ENCODE data around the gene STK24. TPM values are rescaled to one million over a fixed set of nuclear protein-coding genes. Genes with fewer than 3 reads are reported as not detected.

STK24 gene
- total RNA-seq, 1 donor from 2014 or later, result 43.2 TPM

DNA sequence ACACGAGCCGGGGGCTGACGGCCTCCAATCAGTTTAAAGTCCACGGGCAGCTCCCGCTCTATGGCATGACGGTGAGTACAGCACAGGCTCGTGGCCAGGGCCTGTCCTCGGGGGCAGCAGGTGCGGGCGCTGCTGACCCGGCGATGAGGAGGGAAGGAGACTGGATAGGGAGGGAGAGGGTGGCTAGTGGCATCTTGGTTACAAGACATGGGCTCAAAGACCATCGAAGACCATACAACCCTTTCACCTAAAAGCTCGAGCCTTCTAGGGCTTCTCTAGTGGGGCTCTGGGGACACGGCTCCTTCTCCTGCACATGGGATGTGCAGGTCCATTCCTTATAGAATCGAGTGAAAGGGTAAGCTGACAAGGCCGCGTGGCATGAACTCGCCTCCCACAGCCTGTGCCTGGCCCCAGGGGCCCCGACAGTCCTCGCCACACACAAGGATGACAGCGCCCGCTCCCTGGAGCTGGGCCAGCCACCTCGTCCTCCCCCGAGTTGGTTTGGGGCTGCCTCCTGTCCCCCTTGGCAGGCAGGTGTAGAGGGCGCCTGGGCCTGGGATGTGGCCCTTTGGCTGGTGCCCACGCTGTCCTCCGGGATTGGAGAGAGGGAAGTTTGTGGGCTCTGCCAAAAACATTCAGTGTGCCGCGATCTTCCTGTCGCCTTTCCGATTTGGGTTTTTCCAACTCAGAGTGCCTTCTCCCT lies 137.6 kb downstream of the STK24 start:
- DNase-seq (ENCODE audit: low read depth), result no peak

GRCh38 chr13:98438246-98439125 lies 138.4 kb downstream of the STK24 start:
- no peak for DNase-seq (ENCODE audit: low read depth)

GRCh38 chr13:98436233-98436910 lies 140.5 kb downstream of the STK24 start:
- no peak for DNase-seq (ENCODE audit: low read depth)

- DNase-seq (ENCODE audit: low read depth), result no peak
Observed at GRCh38 chr13:98435376-98435775, 141.5 kb downstream of the STK24 start.

DNA sequence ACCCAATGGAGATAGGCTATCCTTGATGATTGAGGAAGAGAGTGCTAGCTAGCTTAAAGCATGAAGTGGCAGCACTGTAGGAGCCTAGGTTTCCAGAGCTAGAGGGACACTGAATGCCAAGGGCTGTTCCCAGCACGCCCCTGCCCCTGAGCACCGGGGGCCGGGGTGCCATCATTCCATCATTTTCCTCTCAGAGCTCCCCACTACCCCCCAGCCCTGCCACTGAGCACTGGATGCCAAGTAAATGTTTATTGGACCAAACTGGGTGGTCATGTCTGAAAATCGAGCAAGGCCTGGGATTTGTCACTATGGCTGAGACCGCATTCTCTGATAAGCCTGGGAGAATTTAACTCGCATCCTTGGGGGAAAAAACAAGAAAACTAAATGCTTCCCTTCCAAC lies 142.8 kb downstream of the STK24 start:
- DNase-seq (ENCODE audit: low read depth), result no peak

DNA sequence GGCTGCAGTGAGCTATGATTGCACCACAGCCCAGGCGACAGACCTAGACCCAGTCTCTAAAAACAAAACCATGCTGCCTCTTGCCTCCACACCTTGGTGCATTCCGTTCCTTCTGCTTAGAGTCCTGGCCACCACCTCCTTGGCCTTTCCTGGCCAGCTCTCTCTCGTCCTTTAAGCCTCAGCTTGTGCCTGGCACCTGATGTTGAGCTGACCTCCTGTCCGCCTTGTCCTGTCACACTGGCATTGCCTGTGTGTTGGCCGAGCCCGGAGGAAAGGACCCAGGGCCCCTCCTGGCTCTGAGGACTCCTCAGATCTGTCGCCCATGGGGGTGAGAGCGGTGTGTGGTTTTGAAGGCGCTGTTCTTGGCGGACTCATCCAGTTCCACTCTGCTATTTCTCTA lies 143.3 kb downstream of the STK24 start:
- DNase-seq (ENCODE audit: low read depth), result no peak

GRCh38 chr13:98432638-98433037 lies 144.3 kb downstream of the STK24 start:
- DNase-seq (ENCODE audit: low read depth), result no peak

DNA sequence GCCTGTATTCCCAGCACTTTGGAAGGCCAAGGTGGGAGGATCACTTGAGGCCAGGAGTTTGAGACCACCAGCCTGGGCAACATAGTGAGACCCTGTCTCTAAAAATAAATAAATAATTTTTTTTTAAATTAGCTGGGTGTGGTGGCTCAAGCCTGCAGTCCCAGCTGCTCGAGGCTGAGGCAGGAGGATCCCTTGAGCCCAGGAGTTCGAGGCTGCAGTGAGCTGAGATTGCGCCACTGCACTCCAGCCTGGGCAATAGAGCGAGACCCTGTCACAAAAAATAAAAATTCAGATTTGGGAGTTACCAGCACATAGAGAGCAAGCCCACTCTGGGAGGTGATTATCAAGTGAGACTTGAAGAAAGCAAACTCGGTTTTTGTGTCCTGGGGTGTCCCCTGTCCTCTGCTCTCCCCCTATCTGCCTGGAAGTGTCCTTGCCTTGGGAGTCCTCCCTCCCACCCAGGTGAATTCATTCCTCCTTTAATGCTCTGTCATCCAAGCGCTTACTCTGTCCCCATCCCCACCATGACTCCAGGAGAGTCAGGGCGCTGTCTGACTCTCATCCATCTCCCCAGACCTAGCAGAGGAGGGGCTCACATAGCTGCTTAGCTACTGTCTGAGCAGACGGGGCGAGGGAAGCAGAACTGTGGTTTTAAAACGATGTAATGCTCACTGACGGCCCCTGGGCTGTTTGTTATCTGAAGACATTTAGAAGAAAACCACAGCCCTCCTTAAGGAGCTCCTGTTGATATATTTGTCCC lies 146.8 kb downstream of the STK24 start:
- no peak for DNase-seq (ENCODE audit: low read depth)

GRCh38 chr13:98429531-98429930 lies 147.4 kb downstream of the STK24 start:
- DNase-seq (ENCODE audit: low read depth), result no peak

GRCh38 chr13:98429081-98429480 lies 147.8 kb downstream of the STK24 start:
- DNase-seq (ENCODE audit: low read depth), result no peak

DNA sequence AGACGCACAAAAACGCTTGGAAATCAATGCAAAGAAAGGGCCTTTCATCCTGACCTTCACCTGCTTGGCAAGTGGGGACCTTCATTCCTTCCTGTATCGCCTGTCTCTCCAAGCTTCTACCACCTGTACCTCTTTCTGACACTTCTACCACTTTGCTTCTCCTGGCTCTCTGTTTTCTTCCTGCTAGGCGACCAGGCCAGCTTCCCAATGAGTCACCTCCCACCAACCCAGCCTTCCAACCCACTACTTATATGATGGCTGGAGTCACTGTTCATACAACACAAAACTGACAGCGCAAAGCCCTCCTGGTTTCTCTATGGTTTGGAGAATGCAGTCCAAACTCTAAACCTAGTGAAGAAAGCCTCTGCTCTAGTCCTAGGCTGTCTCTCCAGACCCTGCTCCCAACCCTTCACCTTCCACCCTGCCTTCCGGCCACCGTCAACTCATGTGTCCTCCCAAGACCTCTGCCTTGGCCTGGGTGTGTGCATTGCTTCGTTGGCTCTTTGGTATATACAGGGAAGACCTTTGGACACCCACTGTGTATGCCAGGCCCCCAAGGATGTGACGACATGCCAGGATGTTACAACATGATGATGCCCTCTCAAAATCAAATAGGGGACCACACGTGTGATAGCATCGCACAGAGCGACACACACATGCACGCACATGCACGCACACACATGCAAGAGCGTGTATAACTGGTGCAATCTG lies 148.5 kb downstream of the STK24 start:
- DNase-seq (ENCODE audit: low read depth), result no peak

DNA sequence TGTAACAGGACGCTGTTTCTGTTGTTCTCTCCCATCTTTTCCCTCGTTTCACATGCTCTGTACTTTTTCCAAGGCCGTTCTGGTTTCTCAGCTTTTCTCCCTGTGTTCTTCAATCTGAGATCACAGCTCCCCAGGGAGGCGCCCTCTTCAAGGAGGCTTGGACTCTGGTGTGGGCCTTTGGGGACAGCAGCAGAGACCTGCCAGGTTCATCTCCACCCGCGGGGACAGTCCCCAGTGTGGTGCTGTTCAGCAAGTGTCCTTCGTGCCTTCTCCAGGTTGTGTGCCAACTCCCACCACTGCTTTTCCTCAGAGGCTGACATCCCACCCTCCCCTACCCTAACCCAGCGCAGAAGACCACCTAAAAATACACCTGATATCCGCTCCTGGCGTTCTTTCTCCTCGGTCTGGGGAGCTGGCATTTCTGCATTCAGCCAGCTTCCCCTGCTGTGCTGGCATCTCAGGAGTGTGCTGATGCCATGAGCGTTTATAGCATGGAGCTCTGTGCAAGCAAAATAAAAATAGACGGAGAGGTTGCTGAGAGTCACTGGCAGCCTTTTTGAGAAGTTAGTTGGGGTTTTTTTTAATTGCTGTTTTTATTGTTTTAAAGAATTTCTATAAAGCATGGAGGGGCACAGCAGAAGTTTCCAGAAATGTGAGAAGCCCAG lies 149.4 kb downstream of the STK24 start:
- no peak for DNase-seq (ENCODE audit: low read depth)

- DNase-seq (ENCODE audit: low read depth), result no peak
Observed at GRCh38 chr13:98423417-98423816, 153.5 kb downstream of the STK24 start.

- DNase-seq (ENCODE audit: low read depth), result no peak
Observed at GRCh38 chr13:98422046-98422445, 154.9 kb downstream of the STK24 start.

DNA sequence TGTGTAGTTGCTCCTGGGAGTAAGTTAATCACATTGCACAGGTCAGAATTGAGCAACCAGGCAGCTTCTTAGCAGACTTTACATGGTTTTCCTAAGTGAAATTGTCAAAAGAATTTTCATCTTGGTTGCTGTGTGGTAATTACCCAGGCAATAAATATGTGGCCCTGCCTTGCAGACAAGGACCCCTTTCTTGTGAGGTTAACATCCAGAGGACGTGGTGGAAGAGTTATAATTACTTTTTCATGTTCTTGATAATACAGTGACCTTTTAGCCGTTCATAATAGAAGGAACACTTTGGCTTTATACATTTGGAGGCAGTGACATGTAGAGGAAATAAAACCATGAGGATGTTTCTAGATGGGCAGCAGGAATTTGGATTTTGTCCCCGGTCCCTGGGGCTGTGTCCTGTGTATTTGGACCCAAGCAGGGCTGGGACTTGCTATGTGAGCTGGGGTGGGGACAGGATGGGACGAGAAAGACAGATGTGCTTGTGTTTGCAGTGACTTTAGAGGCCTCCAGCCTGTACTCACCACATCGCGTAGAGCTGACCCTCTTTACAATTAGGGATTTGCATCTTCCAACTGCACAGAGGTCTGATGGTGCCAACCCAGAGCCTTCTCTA lies 156.2 kb downstream of the STK24 start:
- no peak for DNase-seq (ENCODE audit: low read depth)

GRCh38 chr13:98419786-98420553 lies 156.9 kb downstream of the STK24 start:
- no peak for DNase-seq (ENCODE audit: low read depth)

GRCh38 chr13:98416408-98416807 lies 160.5 kb downstream of the STK24 start:
- peak; percentile 6 for DNase-seq (ENCODE audit: low read depth)

DNA sequence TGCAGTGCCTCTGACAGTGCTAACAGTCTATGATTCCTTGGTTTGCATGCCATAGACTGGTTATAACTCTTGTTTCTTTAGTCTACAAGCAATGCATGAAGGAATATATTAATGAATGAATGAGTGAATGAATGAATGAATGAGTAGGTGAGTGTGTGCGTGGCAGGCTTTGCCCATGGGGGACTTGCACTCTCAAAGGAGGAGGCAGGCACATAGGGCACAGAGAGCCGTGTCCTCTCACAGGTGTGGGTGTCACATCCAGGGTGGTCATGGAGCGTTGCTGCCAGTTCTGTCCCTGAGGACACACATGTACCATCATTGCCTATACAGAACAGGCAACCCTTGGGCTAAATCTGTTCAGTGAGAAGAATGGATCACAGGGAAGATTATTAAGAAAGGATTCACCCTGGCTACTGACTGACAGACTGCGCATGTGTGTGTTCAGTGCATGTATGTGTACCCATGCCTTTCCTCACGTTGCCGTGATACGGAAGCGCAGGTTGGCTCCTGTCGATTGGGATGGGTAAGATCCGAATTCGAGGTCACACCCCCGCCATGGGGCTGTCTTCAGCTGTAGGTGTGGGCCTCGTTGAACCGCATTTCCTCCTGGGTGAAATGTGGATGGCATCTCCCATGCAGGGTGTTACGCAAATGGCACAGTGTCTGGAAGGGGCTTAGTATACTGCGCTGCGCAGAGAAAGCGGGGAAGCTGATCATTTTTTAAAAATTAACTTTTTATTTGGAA lies 161.4 kb downstream of the STK24 start:
- DNase-seq (ENCODE audit: low read depth), result no peak
